Breast epithelium (tissue), 4 donors: ENCODE data around the gene BAIAP3. TPM values are rescaled to one million over a fixed set of nuclear protein-coding genes. Genes with fewer than 3 reads are reported as not detected.

Experiments used
- DNase-seq, 2 donors: peaks; one replicate each; pipeline ENCODE4 v3.0.0-alpha.2; 2019; ENCODE audit warnings: low spot score in 2 of 2
- H3K27ac ChIP-seq, 2 donors: fragments of 200-600 bp; sonication (generic) in 1 of 2; one replicate each; pipeline ENCODE4 v1.5.1; 2016 to 2019; ENCODE audit warnings: mild to moderate bottlenecking in 1 of 2
- H3K27me3 ChIP-seq, 2 donors: fragments of 200-600 bp; sonication (generic) in 1 of 2; one replicate each; pipeline versions ENCODE4 v1.5.1 to v1.6.0; 2017 to 2019; ENCODE audit warnings: control low read depth in 1 of 2, mild to moderate bottlenecking in 1 of 2
- H3K36me3 ChIP-seq: fragments of 200-600 bp; one replicate; pipeline ENCODE4 v1.5.1; 2019
- H3K4me1 ChIP-seq, 2 donors: fragments of 200-600 bp; sonication (generic); one replicate each; pipeline ENCODE4 v1.5.1; 2016 to 2019; ENCODE audit warnings: control low read depth in 1 of 2
- H3K4me3 ChIP-seq, 3 donors: fragments of 200-600 bp; sonication (generic); 1 replicate in 2 of 3; 2 replicates in 1 of 3; pipeline ENCODE4 v1.5.1; 2016 to 2019; ENCODE audit warnings: mild to moderate bottlenecking in 3 of 3, moderate library complexity in 2 of 3
- H3K9me3 ChIP-seq, 2 donors: fragments of 200-600 bp; sonication (generic) in 1 of 2; one replicate each; pipeline ENCODE4 v1.5.1; 2016 to 2019; ENCODE audit warnings: control low read depth in 1 of 2
- CTCF ChIP-seq, 3 donors: fragments of 450-650 bp; IDR thresholded peaks; one replicate each; pipeline ENCODE4 v1.5.1; 2016 to 2017; ENCODE audit warnings: antibody characterized with exemption in 3 of 3, mild to moderate bottlenecking in 3 of 3, moderate library complexity in 3 of 3
- POLR2A ChIP-seq: fragments of 450-650 bp; IDR thresholded peaks from one replicate; pipeline ENCODE4 v1.6.1; 2016; ENCODE audit warnings: antibody characterized with exemption, mild to moderate bottlenecking, moderate library complexity
- POLR2AphosphoS5 ChIP-seq, 3 donors: sonication (generic); formaldehyde crosslinking; IDR thresholded peaks; one replicate each; pipeline ENCODE4 v1.6.1; 2017; ENCODE audit warnings: antibody characterized with exemption in 3 of 3
- intact Hi-C: fragments of 100-400 bp; cut with DNase I; formaldehyde crosslinking; loops from one replicate; pipeline ENCODE4 v1.15.1; 2023; ENCODE audit warnings: low total_unique reads
- total RNA-seq, 3 donors: library from RNA; depleted of rRNA; stranded (reverse); fragments of >200 nt; gene quantifications; one replicate each; pipeline ENCODE4 v1.1.0, GENCODE V29; 2016

BAIAP3 gene
- total RNA-seq, 3 donors from 2014 or later = 2.7 to 8.2 (median 7.3) TPM

GRCh38 chr16:1342526-1343427 is 9.3 kb downstream of the BAIAP3 start:
- peak overlapping the region in 2 of 3 donors; percentile 39 to 44 for H3K4me3 ChIP-seq
- H3K36me3 ChIP-seq = no peaks in the 10 kb centered on the region
- H3K27me3 ChIP-seq = no peaks in the 10 kb centered on the region
- intact Hi-C loops = no loop called here
- peaks cover 0 to 4% of the 10 kb centered on the region in 2 donors for H3K4me1 ChIP-seq
- H3K27ac ChIP-seq = no peak overlapping the region
- DNase-seq = peak; percentile 98 to 99
- no peak for TF ChIP-seq POLR2AphosphoS5 (IDR thresholded peaks at IDR 0.05)
- TF ChIP-seq CTCF (IDR thresholded peaks at IDR 0.05) = no peak
- TF ChIP-seq POLR2A = no peak
- no peaks in the 10 kb centered on the region for H3K9me3 ChIP-seq

GRCh38 chr16:1343428-1344242 is 10.2 kb downstream of the BAIAP3 start:
- TF ChIP-seq CTCF (IDR thresholded peaks at IDR 0.05) = no peak
- TF ChIP-seq POLR2A = no peak
- no peak for TF ChIP-seq POLR2AphosphoS5 (IDR thresholded peaks at IDR 0.05)
- intact Hi-C loops = no loop called here
- Histone ChIP-seq H3K4me1 (peaks cover 0 to 4% of the 10 kb centered on the region in 2 donors), H3K27me3 (no peaks in the 10 kb centered on the region), H3K4me3 (peak overlapping the region in 2 of 3 donors; percentile 39 to 44), H3K27ac (no peak overlapping the region), H3K9me3 (no peaks in the 10 kb centered on the region), H3K36me3 (no peaks in the 10 kb centered on the region)
- DNase-seq = no peak

- intact Hi-C loops = no loop called here
- Histone ChIP-seq H3K4me3 (no peak overlapping the region), H3K36me3 (no peaks in the 10 kb centered on the region), H3K27me3 (no peaks in the 10 kb centered on the region), H3K9me3 (no peaks in the 10 kb centered on the region), H3K4me1 (peaks cover 0 to 4% of the 10 kb centered on the region in 2 donors), H3K27ac (no peak overlapping the region)
- DNase-seq = no peak
- TF ChIP-seq POLR2A (no peak), CTCF (IDR thresholded peaks at IDR 0.05) (no peak), POLR2AphosphoS5 (IDR thresholded peaks at IDR 0.05) (no peak)
Observed at GRCh38 chr16:1344499-1344898, 11.1 kb downstream of the BAIAP3 start.

GRCh38 chr16:1345087-1345486 is 11.6 kb downstream of the BAIAP3 start:
- Histone ChIP-seq H3K4me1 (peaks cover 0 to 4% of the 10 kb centered on the region in 2 donors), H3K9me3 (no peaks in the 10 kb centered on the region), H3K27me3 (no peaks in the 10 kb centered on the region), H3K36me3 (no peaks in the 10 kb centered on the region), H3K27ac (no peak overlapping the region), H3K4me3 (no peak overlapping the region)
- TF ChIP-seq POLR2AphosphoS5 (IDR thresholded peaks at IDR 0.05) (no peak), POLR2A (no peak), CTCF (IDR thresholded peaks at IDR 0.05) (no peak)
- intact Hi-C loops = no loop called here
- DNase-seq = no peak
